Neural progenitor cell (in vitro differentiated cells): ENCODE results near the gene TKFC. TPM values are rescaled to one million over a fixed set of nuclear protein-coding genes. Genes with fewer than 3 reads are reported as not detected.

Experiments used
- DNase-seq: peaks from one replicate; pipeline ENCODE4 v3.0.0-alpha.2; 2016; ENCODE audit warnings: low spot score
- H2AFZ ChIP-seq: fragments of 200-600 bp; sonication (generic); replicated peaks from 2 replicates; pipeline ENCODE4 v1.6.1; 2016; ENCODE audit warnings: antibody characterized with exemption
- H3F3A ChIP-seq: fragments of 200-600 bp; sonication (generic); 2 replicates; pipeline ENCODE4 v1.6.1; 2016; ENCODE audit warnings: antibody characterized with exemption, low read depth
- H3K27ac ChIP-seq: fragments of 200-600 bp; sonication (generic); 2 replicates; pipeline ENCODE4 v1.5.1; 2016; ENCODE audit warnings: mild to moderate bottlenecking
- H3K27me3 ChIP-seq: fragments of 200-600 bp; sonication (generic); 2 replicates; pipeline ENCODE4 v1.6.1; 2016; ENCODE audit warnings: mild to moderate bottlenecking, moderate library complexity
- H3K36me3 ChIP-seq: fragments of 200-600 bp; sonication (generic); 2 replicates; pipeline ENCODE4 v1.5.1; 2016
- H3K4me1 ChIP-seq: fragments of 200-600 bp; sonication (generic); 2 replicates; pipeline ENCODE4 v1.6.1; 2016; ENCODE audit warnings: mixed run types
- H3K4me2 ChIP-seq: fragments of 200-600 bp; sonication (generic); 2 replicates; pipeline ENCODE4 v1.6.1; 2016
- H3K4me3 ChIP-seq: fragments of 200-600 bp; sonication (generic); 2 replicates; pipeline ENCODE4 v1.5.1; 2016
- H3K79me2 ChIP-seq: fragments of 200-600 bp; sonication (generic); 2 replicates; pipeline ENCODE4 v1.6.1; 2016; ENCODE audit warnings: low read depth
- H3K9ac ChIP-seq: fragments of 200-600 bp; sonication (generic); 2 replicates; pipeline ENCODE4 v1.6.1; 2016
- H3K9me3 ChIP-seq: fragments of 200-600 bp; sonication (generic); 2 replicates; pipeline ENCODE4 v1.5.1; 2016; ENCODE audit warnings: low read depth
- H4K20me1 ChIP-seq: fragments of 200-600 bp; sonication (generic); 2 replicates; pipeline ENCODE4 v1.6.1; 2016; ENCODE audit warnings: low read depth
- H3K27ac Mint-ChIP-seq: 3 replicates; pipeline ENCODE4 v1.8.0; 2021; ENCODE audit warnings: mixed read lengths
- H3K27me3 Mint-ChIP-seq: 2 replicates; pipeline ENCODE4 v1.8.0; 2022; ENCODE audit warnings: low read depth, mild to moderate bottlenecking, inconsistent platforms, moderate library complexity, mixed read lengths; ENCODE audit not compliant: insufficient read depth
- H3K36me3 Mint-ChIP-seq: 3 replicates; pipeline ENCODE4 v1.8.0; 2021; ENCODE audit warnings: mixed read lengths
- H3K4me1 Mint-ChIP-seq: 3 replicates; pipeline ENCODE4 v1.8.0; 2021; ENCODE audit warnings: mixed read lengths
- H3K4me3 Mint-ChIP-seq: 3 replicates; pipeline ENCODE4 v1.8.0; 2021; ENCODE audit warnings: mild to moderate bottlenecking, moderate library complexity, mixed read lengths
- H3K9me3 Mint-ChIP-seq: 3 replicates; pipeline ENCODE4 v1.8.0; 2020; ENCODE audit warnings: mixed read lengths
- CTCF ChIP-seq: fragments of 200-600 bp; sonication (generic); IDR thresholded peaks from 2 replicates; pipeline ENCODE4 v1.5.1; 2017; ENCODE audit warnings: antibody characterized with exemption, mild to moderate bottlenecking
- EZH2 ChIP-seq: fragments of 200-600 bp; sonication (generic); IDR thresholded peaks from 2 replicates; pipeline ENCODE4 v1.6.1; 2017; ENCODE audit warnings: antibody characterized with exemption, mild to moderate bottlenecking, moderate library complexity
- EZH2phosphoT487 ChIP-seq: fragments of 200-600 bp; sonication (generic); IDR thresholded peaks from 2 replicates; pipeline ENCODE4 v1.6.1; 2017; ENCODE audit warnings: antibody characterized with exemption
- total RNA-seq: library from RNA; depleted of rRNA; stranded (reverse); fragments of >200 nt; gene quantifications from 2 replicates; pipeline ENCODE4 v1.2.3, GENCODE V29; 2015; ENCODE audit warnings: low replicate concordance

TKFC gene
- total RNA-seq, 1 donor from 2014 or later, result 27.3 TPM

- no peak for DNase-seq
- Histone ChIP-seq H3K36me3 (peaks cover 4% of the 10 kb centered on the region), H3K4me3 (no peak overlapping the region), H3K9ac (no peak overlapping the region), H3K27me3 (no peaks in the 10 kb centered on the region), H3F3A (no peaks in the 10 kb centered on the region), H3K4me2 (no peak overlapping the region), H3K79me2 (no peaks in the 10 kb centered on the region), H2AFZ (no peak overlapping the region), H3K9me3 (no peaks in the 10 kb centered on the region), H3K4me1 (no peaks in the 10 kb centered on the region), H3K27ac (no peak overlapping the region), H4K20me1 (peaks cover 22% of the 10 kb centered on the region)
- Mint-ChIP-seq H3K9me3 (no peaks in the 10 kb centered on the region), H3K27ac (no peak overlapping the region), H3K27me3 (peaks cover 4% of the 10 kb centered on the region), H3K4me1 (no peaks in the 10 kb centered on the region), H3K4me3 (no peak overlapping the region), H3K36me3 (peaks cover 32% of the 10 kb centered on the region)
- TF ChIP-seq CTCF, result no peak
- no peak for TF ChIP-seq EZH2phosphoT487
- TF ChIP-seq EZH2, result no peak
These were observed 27.6 kb upstream of the TKFC start for GRCh38 chr11:61305417-61305816.

DNA sequence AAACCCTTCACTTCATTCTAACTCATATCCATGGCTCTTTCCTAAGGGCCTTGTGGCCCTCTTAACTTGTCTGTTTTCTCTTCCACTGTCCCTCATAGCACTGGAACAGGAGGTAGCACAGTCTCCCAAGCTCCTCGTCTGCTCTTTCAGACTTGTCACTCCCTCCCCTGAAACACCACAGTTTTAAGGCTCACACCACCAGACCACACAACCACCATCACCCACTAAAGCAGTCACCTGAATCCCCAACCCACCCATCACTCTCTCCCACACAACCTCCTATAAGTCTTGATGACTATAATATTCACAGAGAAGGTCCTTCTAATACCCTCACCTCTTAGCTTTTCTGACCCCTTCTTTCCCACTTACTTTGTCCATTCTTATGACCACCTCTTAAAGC is 26.8 kb upstream of the TKFC start:
- no peaks in the 10 kb centered on the region for H3K4me1 ChIP-seq
- no peak overlapping the region for H3K27ac ChIP-seq
- Mint-ChIP-seq H3K4me1 (no peaks in the 10 kb centered on the region), H3K27me3 (peaks cover 4% of the 10 kb centered on the region), H3K9me3 (no peaks in the 10 kb centered on the region), H3K27ac (no peak overlapping the region), H3K36me3 (peaks cover 30% of the 10 kb centered on the region), H3K4me3 (no peak overlapping the region)
- H3K4me3 ChIP-seq, result no peak overlapping the region
- H2AFZ ChIP-seq, result no peak overlapping the region
- no peaks in the 10 kb centered on the region for H3K27me3 ChIP-seq
- H3K4me2 ChIP-seq, result no peak overlapping the region
- peaks cover 22% of the 10 kb centered on the region for H4K20me1 ChIP-seq
- no peaks in the 10 kb centered on the region for H3K9me3 ChIP-seq
- peaks cover 4% of the 10 kb centered on the region for H3K36me3 ChIP-seq
- H3K9ac ChIP-seq, result no peak overlapping the region
- H3K79me2 ChIP-seq, result no peaks in the 10 kb centered on the region
- no peak for DNase-seq
- no peaks in the 10 kb centered on the region for H3F3A ChIP-seq
- TF ChIP-seq EZH2 (no peak), EZH2phosphoT487 (no peak), CTCF (no peak)

DNA sequence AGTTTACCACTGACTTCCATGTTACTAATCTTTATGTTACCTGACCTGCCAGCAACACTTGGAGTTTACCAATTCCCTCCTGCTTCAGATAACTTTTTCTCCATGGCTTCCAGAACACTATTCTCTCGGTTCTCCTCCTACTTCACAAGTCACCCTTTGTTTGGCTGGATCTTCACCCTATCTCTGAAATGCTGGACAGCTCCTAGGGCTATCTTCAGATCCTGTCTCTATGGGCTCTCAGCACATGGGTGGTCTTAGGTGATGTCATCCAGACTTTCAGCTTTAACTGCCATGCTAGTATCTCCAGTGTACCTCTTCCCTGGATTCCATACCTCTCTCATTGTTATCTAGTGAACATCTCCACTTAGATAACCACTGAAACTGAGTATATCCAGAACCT is 25.7 kb upstream of the TKFC start:
- Mint-ChIP-seq H3K27me3 (peaks cover 4% of the 10 kb centered on the region), H3K36me3 (peaks cover 28% of the 10 kb centered on the region), H3K4me1 (no peaks in the 10 kb centered on the region), H3K4me3 (no peak overlapping the region), H3K9me3 (no peaks in the 10 kb centered on the region), H3K27ac (no peak overlapping the region)
- no peaks in the 10 kb centered on the region for H3K79me2 ChIP-seq
- peaks cover 22% of the 10 kb centered on the region for H4K20me1 ChIP-seq
- no peak for DNase-seq
- H3K9ac ChIP-seq, result no peak overlapping the region
- no peaks in the 10 kb centered on the region for H3K27me3 ChIP-seq
- no peaks in the 10 kb centered on the region for H3K4me1 ChIP-seq
- H2AFZ ChIP-seq, result no peak overlapping the region
- no peak overlapping the region for H3K4me3 ChIP-seq
- H3K36me3 ChIP-seq, result peaks cover 4% of the 10 kb centered on the region
- H3F3A ChIP-seq, result no peaks in the 10 kb centered on the region
- TF ChIP-seq CTCF (no peak), EZH2 (no peak), EZH2phosphoT487 (no peak)
- H3K27ac ChIP-seq, result no peak overlapping the region
- H3K9me3 ChIP-seq, result no peaks in the 10 kb centered on the region
- H3K4me2 ChIP-seq, result no peak overlapping the region

- H3K27me3 Mint-ChIP-seq, result peaks cover under 1% of the 10 kb centered on the region
- Histone ChIP-seq H3F3A (no peaks in the 10 kb centered on the region), H3K9me3 (no peaks in the 10 kb centered on the region), H3K4me2 (no peak overlapping the region), H3K4me3 (no peak overlapping the region), H3K79me2 (no peaks in the 10 kb centered on the region), H3K27me3 (no peaks in the 10 kb centered on the region), H3K9ac (no peak overlapping the region), H3K27ac (no peak overlapping the region), H3K36me3 (peaks cover 7% of the 10 kb centered on the region), H3K4me1 (no peaks in the 10 kb centered on the region), H2AFZ (no peak overlapping the region), H4K20me1 (peaks cover 22% of the 10 kb centered on the region)
- H3K4me1 Mint-ChIP-seq, result no peaks in the 10 kb centered on the region
- no peak for TF ChIP-seq EZH2phosphoT487
- H3K4me3 Mint-ChIP-seq, result no peak overlapping the region
- peaks cover 26% of the 10 kb centered on the region for H3K36me3 Mint-ChIP-seq
- no peaks in the 10 kb centered on the region for H3K9me3 Mint-ChIP-seq
- H3K27ac Mint-ChIP-seq, result no peak overlapping the region
- DNase-seq, result no peak
These were observed 23.9 kb upstream of the TKFC start for GRCh38 chr11:61309141-61309540.
